ENCODE measurements around the gene CFAP100. TPM values are rescaled to one million over a fixed set of nuclear protein-coding genes. Genes with fewer than 3 reads are reported as not detected.

CFAP100 gene
- total and polyA plus RNA-seq, 2 experiments from 2014 or later = not detected

DNA sequence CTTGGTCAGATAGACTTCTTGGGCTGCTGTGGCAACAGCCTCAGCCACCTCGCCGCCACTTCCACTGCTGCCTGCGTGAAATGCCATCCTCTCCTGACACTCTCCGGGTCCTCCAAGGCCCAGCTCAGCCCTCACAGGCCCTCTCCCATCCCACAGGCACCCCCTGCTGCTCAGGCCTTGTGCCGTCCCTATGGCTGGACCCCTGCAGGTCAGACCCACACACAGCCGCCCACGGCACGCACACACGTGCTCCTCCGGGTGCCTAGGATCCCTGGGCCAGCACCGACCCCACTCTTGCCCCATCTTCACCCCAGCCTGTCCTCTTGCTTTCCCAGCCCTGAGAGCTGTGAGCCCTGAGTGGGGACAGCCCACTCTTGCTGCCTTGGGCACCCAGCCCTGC lies 19.7 kb downstream of the CFAP100 start:
- 95% methylated on average over 11 of the region's 11 CpGs for WGBS (ENCODE audit: low lambda C conversion rate, missing lambda C conversion rate)
- Histone ChIP-seq H3K9me3 (ENCODE audit: low read depth) (no peaks in the 10 kb centered on the region), H2AFZ (no peak overlapping the region), H3K27me3 (no peaks in the 10 kb centered on the region), H3K27ac (no peak overlapping the region), H3K79me2 (no peaks in the 10 kb centered on the region), H3K36me3 (replicated peaks; ENCODE audit: insufficient read depth, low read depth) (no peaks in the 10 kb centered on the region), H3K9me2 (replicated peaks; ENCODE audit: insufficient read depth) (no peaks in the 10 kb centered on the region), H3K4me3 (no peak overlapping the region), H3K4me1 (ENCODE audit: insufficient read depth) (no peaks in the 10 kb centered on the region), H3K4me2 (no peak overlapping the region), H4K20me1 (ENCODE audit: insufficient read depth, poor library complexity, severe bottlenecking) (no peaks in the 10 kb centered on the region)
- TF ChIP-seq EZH2 (IDR thresholded peaks at IDR 0.05; ENCODE audit: borderline replicate concordance) (no peak), EZH2phosphoT487 (IDR thresholded peaks at IDR 0.05; ENCODE audit: low read depth, severe bottlenecking, unreplicated experiment) (no peak)
- TF ChIP-seq, protein P1, sequence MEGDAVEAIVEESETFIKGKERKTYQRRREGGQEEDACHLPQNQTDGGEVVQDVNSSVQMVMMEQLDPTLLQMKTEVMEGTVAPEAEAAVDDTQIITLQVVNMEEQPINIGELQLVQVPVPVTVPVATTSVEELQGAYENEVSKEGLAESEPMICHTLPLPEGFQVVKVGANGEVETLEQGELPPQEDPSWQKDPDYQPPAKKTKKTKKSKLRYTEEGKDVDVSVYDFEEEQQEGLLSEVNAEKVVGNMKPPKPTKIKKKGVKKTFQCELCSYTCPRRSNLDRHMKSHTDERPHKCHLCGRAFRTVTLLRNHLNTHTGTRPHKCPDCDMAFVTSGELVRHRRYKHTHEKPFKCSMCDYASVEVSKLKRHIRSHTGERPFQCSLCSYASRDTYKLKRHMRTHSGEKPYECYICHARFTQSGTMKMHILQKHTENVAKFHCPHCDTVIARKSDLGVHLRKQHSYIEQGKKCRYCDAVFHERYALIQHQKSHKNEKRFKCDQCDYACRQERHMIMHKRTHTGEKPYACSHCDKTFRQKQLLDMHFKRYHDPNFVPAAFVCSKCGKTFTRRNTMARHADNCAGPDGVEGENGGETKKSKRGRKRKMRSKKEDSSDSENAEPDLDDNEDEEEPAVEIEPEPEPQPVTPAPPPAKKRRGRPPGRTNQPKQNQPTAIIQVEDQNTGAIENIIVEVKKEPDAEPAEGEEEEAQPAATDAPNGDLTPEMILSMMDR (IDR thresholded peaks at IDR 0.05; ENCODE audit: poor library complexity) = no peak
- DNase-seq (ENCODE audit: low spot score) = no peak

- TF ChIP-seq EZH2 (IDR thresholded peaks at IDR 0.05; ENCODE audit: borderline replicate concordance) = no peak
- TF ChIP-seq, protein P1 (IDR thresholded peaks at IDR 0.05; ENCODE audit: poor library complexity) = no peak
- TF ChIP-seq EZH2phosphoT487 (IDR thresholded peaks at IDR 0.05; ENCODE audit: low read depth, severe bottlenecking, unreplicated experiment) = no peak
- Histone ChIP-seq H3K9me2 (replicated peaks; ENCODE audit: insufficient read depth) (no peaks in the 10 kb centered on the region), H3K79me2 (no peaks in the 10 kb centered on the region), H3K4me1 (ENCODE audit: insufficient read depth) (no peaks in the 10 kb centered on the region), H3K4me2 (no peak overlapping the region), H3K36me3 (replicated peaks; ENCODE audit: insufficient read depth, low read depth) (no peaks in the 10 kb centered on the region), H3K27me3 (no peaks in the 10 kb centered on the region), H2AFZ (no peak overlapping the region), H4K20me1 (ENCODE audit: insufficient read depth, poor library complexity, severe bottlenecking) (no peaks in the 10 kb centered on the region), H3K9me3 (ENCODE audit: low read depth) (no peaks in the 10 kb centered on the region), H3K4me3 (no peak overlapping the region), H3K27ac (no peak overlapping the region)
- no peak for DNase-seq (ENCODE audit: low spot score)
- 95% methylated on average over 9 of the region's 12 CpGs for WGBS (ENCODE audit: low lambda C conversion rate, missing lambda C conversion rate)
These were observed 20.4 kb downstream of the CFAP100 start for GRCh38 chr3:126414961-126415660.

- no peak for DNase-seq (ENCODE audit: low spot score)
- H3K27ac ChIP-seq = no peak overlapping the region
- TF ChIP-seq EZH2 (IDR thresholded peaks at IDR 0.05; ENCODE audit: borderline replicate concordance) = no peak
- TF ChIP-seq, protein P1 (IDR thresholded peaks at IDR 0.05; ENCODE audit: poor library complexity) = no peak
- no peak for TF ChIP-seq EZH2phosphoT487 (IDR thresholded peaks at IDR 0.05; ENCODE audit: low read depth, severe bottlenecking, unreplicated experiment)
- H3K9me2 ChIP-seq (replicated peaks; ENCODE audit: insufficient read depth) = no peaks in the 10 kb centered on the region
- no peaks in the 10 kb centered on the region for H3K36me3 ChIP-seq (replicated peaks; ENCODE audit: insufficient read depth, low read depth)
- H4K20me1 ChIP-seq (ENCODE audit: insufficient read depth, poor library complexity, severe bottlenecking) = no peaks in the 10 kb centered on the region
- WGBS (ENCODE audit: low lambda C conversion rate, missing lambda C conversion rate) = 96% methylated on average over 61 of the region's 61 CpGs
- H3K4me3 ChIP-seq = no peak overlapping the region
- no peaks in the 10 kb centered on the region for H3K4me1 ChIP-seq (ENCODE audit: insufficient read depth)
- H2AFZ ChIP-seq = no peak overlapping the region
- no peaks in the 10 kb centered on the region for H3K79me2 ChIP-seq
- H3K9me3 ChIP-seq (ENCODE audit: low read depth) = no peaks in the 10 kb centered on the region
- no peak overlapping the region for H3K4me2 ChIP-seq
- no peaks in the 10 kb centered on the region for H3K27me3 ChIP-seq
These were observed 21.2 kb downstream of the CFAP100 start for GRCh38 chr3:126415661-126416591.

Measured in hepatocyte (in vitro differentiated cells).